Measurements from ENCODE around the gene KPNB1. TPM values are rescaled to one million over a fixed set of nuclear protein-coding genes. Genes with fewer than 3 reads are reported as not detected.

The KPNB1 gene
- total and polyA plus RNA-seq, 2 of the 8 experiments (the other 6 are each of a cell fraction or from before 2014, with no cell fraction given): 171 to 625 TPM

- no peak overlapping the region for H3K18ac ChIP-seq (ENCODE audit: extremely low read depth, low read length)
- no peak overlapping the region for H2BK120ac ChIP-seq (replicated peaks; ENCODE audit: low read depth, low read length)
- no peak overlapping the region for H3K4me2 ChIP-seq (ENCODE audit: insufficient read depth in 1 of 2, low read depth in 2 of 2, low read length in 2 of 2)
- H2BK20ac ChIP-seq (ENCODE audit: low read length): no peak overlapping the region
- no peak overlapping the region for H3K27ac ChIP-seq (ENCODE audit: low read depth, low read length)
- H3K56ac ChIP-seq (replicated peaks; ENCODE audit: insufficient read length, low read depth, low read length): no peak overlapping the region
- DNase-seq (ENCODE audit: low read depth in 1 of 2, low spot score in 2 of 2) (no peak), FAIRE-seq (no peak)
- H3K27me3 ChIP-seq (replicated peaks in 1 of 4; ENCODE audit: control insufficient read depth in 3 of 4, extremely low read depth in 1 of 4, insufficient read depth in 3 of 4, low read length in 3 of 4): no peaks in the 10 kb centered on the region; a peak in 1 of 7 replicates
- no peaks in the 10 kb centered on the region for H3K9me3 ChIP-seq (ENCODE audit: insufficient read depth in 2 of 2, low read depth in 1 of 2, low read length in 1 of 2)
- H2BK5ac ChIP-seq (ENCODE audit: low read depth, low read length): no peak overlapping the region
- H3K36me3 ChIP-seq (ENCODE audit: control insufficient read depth in 2 of 4, insufficient read depth in 4 of 4, low read length in 3 of 4): peaks cover 76 to 99% (median 94%) of the 10 kb centered on the region in 4 experiments
- no peak overlapping the region for H3K4ac ChIP-seq (replicated peaks; ENCODE audit: insufficient read length, low read depth, low read length)
- H3K4me1 ChIP-seq (replicated peaks in 1 of 4; ENCODE audit: control insufficient read depth in 3 of 4, insufficient read depth in 4 of 4, low read length in 3 of 4): no peaks in the 10 kb centered on the region
- H2BK12ac ChIP-seq (ENCODE audit: low read depth, low read length): no peak overlapping the region
- ChIA-PET POLR2A (ENCODE audit: partially characterized antibody) (interaction anchor here (1.2 to 46.3 kb wide), 3 partner anchors 6 to 69 kb away, joined by 3 to 1575 read pairs (median 1575); partner anchors contain the start of genes KPNB1 and TBKBP1), CTCF (ENCODE audit: partially characterized antibody) (interaction anchor here (1.4 to 10.3 kb wide), 3 partner anchors 12 to 70 kb away, joined by 3 to 107 read pairs (median 4); no protein-coding TSS in a partner anchor)
- H4K8ac ChIP-seq (ENCODE audit: extremely low read depth, insufficient read depth, low read length): no peak overlapping the region
- H3K9ac ChIP-seq (replicated peaks in 1 of 4; ENCODE audit: extremely low read depth in 1 of 4, low read depth in 3 of 4, low read length in 3 of 4): no peak overlapping the region
- peaks cover 3 to 18% of the 10 kb centered on the region in 2 experiments for H4K20me1 ChIP-seq (replicated peaks in 1 of 2; ENCODE audit: control insufficient read depth in 1 of 2, insufficient read depth in 2 of 2, low read length in 2 of 2)
- H4K5ac ChIP-seq (ENCODE audit: insufficient read length, low read depth, low read length): no peak overlapping the region
- no peak overlapping the region for H2BK15ac ChIP-seq (ENCODE audit: low read length)
- H2AFZ ChIP-seq (ENCODE audit: low read length): no peak overlapping the region
- H2AK5ac ChIP-seq (ENCODE audit: low read depth, low read length): no peak overlapping the region
- 95% methylated on average over 4 of the region's 4 CpGs; no CpG with 5 or more reads in 1 of the 2 experiments for WGBS, 2 experiments (ENCODE audit: extremely low coverage in 1 of 2, insufficient coverage in 1 of 2, insufficient read length in 1 of 2, insufficient replicate concordance in 2 of 2, low coverage in 1 of 2, low lambda C conversion rate in 2 of 2, missing lambda C conversion rate in 1 of 2)
- 0 out of 4 replicates have a peak, but pooled peaks cover 0 to 8% of the 10 kb centered on the region in 2 experiments for H3K79me2 ChIP-seq (ENCODE audit: control insufficient read depth in 1 of 2, insufficient read depth in 2 of 2, low read length in 2 of 2)
- no peaks in the 10 kb centered on the region; the same call in none of the 2 replicates for H3K79me1 ChIP-seq (ENCODE audit: low read depth, low read length)
- H3K14ac ChIP-seq (ENCODE audit: insufficient read length): no peak overlapping the region
- H3K23me2 ChIP-seq (ENCODE audit: low read depth, low read length): no peaks in the 10 kb centered on the region
- H4K91ac ChIP-seq (replicated peaks; ENCODE audit: insufficient read length, low read length): no peak overlapping the region
- TF ChIP-seq MAFK (IDR thresholded peaks at IDR 0.05; ENCODE audit: low read depth, low read length) (no peak), JUND (IDR thresholded peaks at IDR 0.05; ENCODE audit: low read length) (no peak), CBX8 (IDR thresholded peaks at IDR 0.05; ENCODE audit: borderline replicate concordance, low read depth, low read length) (no peak), SIN3A (conservative IDR thresholded peaks at IDR 0.05 in 1 of 2, IDR thresholded peaks at IDR 0.05 in 1 of 2; ENCODE audit: low read depth in 1 of 2, low read length in 2 of 2) (no peak), NANOG (IDR thresholded peaks at IDR 0.05; ENCODE audit: insufficient read depth, low read depth, low read length, poor library complexity, severe bottlenecking) (no peak), KDM1A (IDR thresholded peaks at IDR 0.05; ENCODE audit: borderline replicate concordance, low read length) (no peak), JUN (IDR thresholded peaks at IDR 0.05; ENCODE audit: low read depth, low read length) (no peak)
- no peak overlapping the region for H3K4me3 ChIP-seq (ENCODE audit: extremely low read depth in 1 of 4, insufficient read depth in 2 of 4, low read depth in 3 of 4, low read length in 4 of 4)
- no peak overlapping the region for H3K23ac ChIP-seq (ENCODE audit: insufficient read length)
Measured at GRCh38 chr17:47676199-47676472, 26.4 kb downstream of the KPNB1 start.
